Endometrial microvascular endothelial cells (primary cell): Measurements from ENCODE around the gene PSAPL1. TPM values are rescaled to one million over a fixed set of nuclear protein-coding genes. Genes with fewer than 3 reads are reported as not detected.

Experiments
- in situ Hi-C: cut with HindIII; loops from 2 replicates; pipeline ENCODE4 v1.10.0; 2017; ENCODE audit warnings: low sequenced_read_pairs, low pct_unique_long_range_greater_than_20kb; ENCODE audit errors: inconsistent ontology term
- total RNA-seq: library from RNA; depleted of rRNA; stranded (reverse); fragments of >200 nt; gene quantifications from one replicate; pipeline ENCODE4 v1.2.3, GENCODE V29; 2015; ENCODE audit errors: inconsistent ontology term

PSAPL1 gene
- total RNA-seq, 1 donor from 2014 or later: not detected

- in situ Hi-C loops: no loop called here
These were observed 10.8 kb downstream of the PSAPL1 start for GRCh38 chr4:7423801-7424552.

- in situ Hi-C loops: no loop called here
These were observed 11.3 kb downstream of the PSAPL1 start for GRCh38 chr4:7423391-7423790.

- in situ Hi-C loops: no loop called here
These were observed 11.9 kb downstream of the PSAPL1 start for GRCh38 chr4:7422898-7423180.

GRCh38 chr4:7422151-7422897, 12.4 kb downstream of the PSAPL1 start:
- in situ Hi-C loops: no loop called here

- in situ Hi-C loops: no loop called here
These were observed 13.2 kb downstream of the PSAPL1 start for GRCh38 chr4:7421356-7422150.

GRCh38 chr4:7420661-7421040, 14.1 kb downstream of the PSAPL1 start:
- in situ Hi-C loops: no loop called here

- in situ Hi-C loops: no loop called here
These were observed 14.6 kb downstream of the PSAPL1 start for GRCh38 chr4:7419961-7420660.

- in situ Hi-C loops: no loop called here
These were observed 16.4 kb downstream of the PSAPL1 start for GRCh38 chr4:7418131-7418943.

- in situ Hi-C loops: no loop called here
These were observed 17.1 kb downstream of the PSAPL1 start for GRCh38 chr4:7417639-7418038.

- in situ Hi-C loops: no loop called here
These were observed 17.8 kb downstream of the PSAPL1 start for GRCh38 chr4:7416745-7417432.

GRCh38 chr4:7415927-7416686, 18.6 kb downstream of the PSAPL1 start:
- in situ Hi-C loops: no loop called here

- in situ Hi-C loops: no loop called here
These were observed 19.8 kb downstream of the PSAPL1 start for GRCh38 chr4:7414736-7415510.

- in situ Hi-C loops: no loop called here
These were observed 20.7 kb downstream of the PSAPL1 start for GRCh38 chr4:7414046-7414445.

GRCh38 chr4:7412554-7412912, 22.2 kb downstream of the PSAPL1 start:
- in situ Hi-C loops: no loop called here

- in situ Hi-C loops: no loop called here
These were observed 22.7 kb downstream of the PSAPL1 start for GRCh38 chr4:7411896-7412553.

GRCh38 chr4:7411491-7411890, 23.2 kb downstream of the PSAPL1 start:
- in situ Hi-C loops: no loop called here
